HG02943 (cell line): ENCODE results near the gene FAM181B.

Source experiments
- ATAC-seq: cut with Tn5 transposase; IDR thresholded peaks from one replicate; pipeline ENCODE4 v1.9.1; 2021; ENCODE audit warnings: mild to moderate bottlenecking, low read depth, moderate library complexity; ENCODE audit not compliant: unreplicated experiment

Gene FAM181B

DNA sequence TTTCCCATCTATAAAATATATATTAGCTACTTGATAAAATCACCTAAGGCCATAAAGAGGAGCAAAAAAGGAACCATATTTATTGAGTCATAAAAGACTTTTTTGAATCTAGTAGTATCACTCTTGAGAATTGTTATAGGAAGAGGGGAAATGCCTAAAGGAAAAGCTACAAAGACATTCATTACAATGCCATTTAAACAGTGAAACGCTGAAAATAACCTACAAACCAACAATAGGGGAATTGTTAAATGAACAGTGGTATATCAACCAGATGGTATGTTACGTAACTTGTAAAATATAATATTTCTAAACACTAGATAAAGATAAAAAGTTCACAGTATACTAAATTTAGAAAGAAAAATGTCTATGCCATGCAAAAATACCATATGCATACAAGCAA is 47.5 kb downstream of the FAM181B start:
- no peak for ATAC-seq

- no peak for ATAC-seq
Measured at GRCh38 chr11:82683029-82683428, 50.6 kb downstream of the FAM181B start.

- ATAC-seq = no peak
Measured at GRCh38 chr11:82682003-82682751, 51.5 kb downstream of the FAM181B start.

DNA sequence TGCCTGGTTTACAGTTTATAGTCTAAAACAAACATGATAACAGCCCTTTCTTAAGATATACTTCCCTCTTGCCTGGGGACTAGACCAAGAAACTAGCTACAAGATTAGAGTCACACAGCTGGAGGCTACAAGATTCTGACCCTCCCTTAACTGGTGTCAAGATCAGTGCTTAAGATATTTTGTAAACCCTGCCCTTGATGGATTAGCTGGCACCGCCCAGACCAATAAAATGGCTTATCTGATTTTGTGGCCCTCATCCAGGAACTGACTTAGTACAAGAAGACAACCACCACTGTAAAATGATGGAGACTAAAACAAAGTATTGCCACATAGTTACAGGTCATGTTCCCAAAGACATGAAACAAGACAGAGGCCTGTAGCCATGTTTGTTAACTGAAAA is 53.4 kb downstream of the FAM181B start:
- no peak for ATAC-seq
